ENCODE data around the gene F10.

GRCh38 chr13:113186061-113186900, 63.7 kb downstream of the F10 start:
- no peak for TF ChIP-seq CTCF (IDR thresholded peaks at IDR 0.05)
- no peak for TF ChIP-seq POLR2A (IDR thresholded peaks at IDR 0.05)
